Neuronal stem cell (in vitro differentiated cells): ENCODE data around the gene ELOVL6.

Experiments used
- DNase-seq: peaks from one replicate; pipeline ENCODE4 v3.0.0-alpha.2; 2013; ENCODE audit warnings: low spot score
- H2AFZ ChIP-seq: one replicate; pipeline ENCODE4 v1.6.1; 2013; ENCODE audit warnings: mild to moderate bottlenecking, low read length, inconsistent platforms
- H2AK5ac ChIP-seq: 2 replicates; pipeline ENCODE4 v1.6.1; 2013; ENCODE audit warnings: low read depth, mild to moderate bottlenecking, inconsistent platforms, low read length, moderate library complexity, mixed read lengths
- H2BK120ac ChIP-seq: 2 replicates; pipeline ENCODE4 v1.6.1; 2013; ENCODE audit warnings: low read depth, mild to moderate bottlenecking, inconsistent platforms, low read length, moderate library complexity, mixed read lengths
- H2BK12ac ChIP-seq: one replicate; pipeline ENCODE4 v1.6.1; 2013; ENCODE audit warnings: low read length, inconsistent platforms
- H2BK15ac ChIP-seq: 2 replicates; pipeline ENCODE4 v1.6.1; 2013; ENCODE audit warnings: mild to moderate bottlenecking, low read length, inconsistent platforms, mixed read lengths
- H2BK5ac ChIP-seq: one replicate; pipeline ENCODE4 v1.6.1; 2013; ENCODE audit warnings: inconsistent platforms, mild to moderate bottlenecking, low read length, moderate library complexity
- H3K14ac ChIP-seq: one replicate; pipeline ENCODE4 v1.6.1; 2013; ENCODE audit warnings: low read length, inconsistent platforms
- H3K18ac ChIP-seq: 2 replicates; pipeline ENCODE4 v1.6.1; 2013; ENCODE audit warnings: low read length, inconsistent platforms
- H3K23ac ChIP-seq: 2 replicates; pipeline ENCODE4 v1.6.1; 2013; ENCODE audit warnings: low read depth, mild to moderate bottlenecking, mixed read lengths, low read length, inconsistent platforms; ENCODE audit not compliant: poor library complexity
- H3K27ac ChIP-seq: replicated peaks from 3 replicates; pipeline ENCODE4 v1.5.1; 2013; ENCODE audit warnings: low read length, inconsistent platforms
- H3K27me3 ChIP-seq, 3 experiments: 2 replicates each; pipeline ENCODE4 v1.6.1; 2013; ENCODE audit warnings: low read length in 3 of 3, mild to moderate bottlenecking in 2 of 3, inconsistent platforms in 1 of 3, low read depth in 1 of 3, mixed read lengths in 1 of 3, moderate library complexity in 1 of 3; ENCODE audit not compliant: control insufficient read depth in 3 of 3, insufficient read depth in 3 of 3
- H3K36me3 ChIP-seq, 2 donors: replicated peaks in 1 of 2; 2 replicates each; pipeline ENCODE4 v1.6.1; 2013; ENCODE audit warnings: low read length in 2 of 2; ENCODE audit not compliant: control insufficient read depth in 2 of 2, insufficient read depth in 2 of 2
- H3K4ac ChIP-seq: 2 replicates; pipeline ENCODE4 v1.6.1; 2013; ENCODE audit warnings: inconsistent platforms, mild to moderate bottlenecking, low read length, moderate library complexity
- H3K4me1 ChIP-seq, 2 donors: 1 replicate in 1 of 2; 2 replicates in 1 of 2; pipeline ENCODE4 v1.6.1; 2013; ENCODE audit warnings: low read length in 2 of 2, low read depth in 1 of 2; ENCODE audit not compliant: control insufficient read depth in 2 of 2, insufficient read depth in 1 of 2
- H3K4me2 ChIP-seq: one replicate; pipeline ENCODE4 v1.6.1; 2013; ENCODE audit warnings: mild to moderate bottlenecking, low read length, inconsistent platforms; ENCODE audit not compliant: insufficient read depth, poor library complexity, severe bottlenecking
- H3K4me3 ChIP-seq, 2 donors: 2 replicates each; pipeline ENCODE4 v1.5.1; 2013; ENCODE audit warnings: low read length in 2 of 2, mild to moderate bottlenecking in 2 of 2, inconsistent platforms in 1 of 2, moderate library complexity in 1 of 2
- H3K79me1 ChIP-seq: one replicate; pipeline ENCODE4 v1.6.1; 2013; ENCODE audit warnings: low read depth, mild to moderate bottlenecking, inconsistent platforms, low read length, moderate library complexity
- H3K9ac ChIP-seq: one replicate; pipeline ENCODE4 v1.6.1; 2013; ENCODE audit warnings: mild to moderate bottlenecking, low read depth, low read length, inconsistent platforms; ENCODE audit not compliant: poor library complexity
- H3K9me3 ChIP-seq, 2 donors: replicated peaks in 1 of 2; 2 replicates each; pipeline versions ENCODE3 to v1.6.1; 2013; ENCODE audit warnings: low read length in 2 of 2, mild to moderate bottlenecking in 2 of 2, inconsistent platforms in 1 of 2, low read depth in 1 of 2, mixed read lengths in 1 of 2, moderate library complexity in 1 of 2; ENCODE audit not compliant: control insufficient read depth in 2 of 2, insufficient read depth in 1 of 2
- H4K8ac ChIP-seq: one replicate; pipeline ENCODE4 v1.6.1; 2013; ENCODE audit warnings: low read depth, mild to moderate bottlenecking, inconsistent platforms, low read length, moderate library complexity
- H4K91ac ChIP-seq: one replicate; pipeline ENCODE4 v1.6.1; 2013; ENCODE audit warnings: low read length, low read depth, mild to moderate bottlenecking, inconsistent platforms; ENCODE audit not compliant: poor library complexity
- WGBS, 2 donors: extraction: QIAGEN DNeasy Blood & Tissue Kit; methylation state at CpG; one replicate each; pipeline ENCODE4 v1.1.7; 2013; ENCODE audit warnings: missing lambda C conversion rate in 2 of 2, mixed read lengths in 1 of 2; ENCODE audit not compliant: insufficient read length in 2 of 2, insufficient replicate concordance in 1 of 2; ENCODE audit errors: extremely low coverage in 2 of 2; 5-methylcytosine and 5-hydroxymethylcytosine counted together

Gene ELOVL6

GRCh38 chr4:110075083-110075738, 123.2 kb downstream of the ELOVL6 start:
- Histone ChIP-seq H4K91ac (no peak overlapping the region), H3K14ac (no peak overlapping the region), H3K27me3 (no peaks in the 10 kb centered on the region), H3K23ac (no peak overlapping the region), H3K18ac (no peak overlapping the region), H2BK12ac (no peak overlapping the region), H3K79me1 (peaks cover 2% of the 10 kb centered on the region), H3K9ac (no peak overlapping the region), H2BK120ac (no peak overlapping the region), H3K4ac (no peak overlapping the region), H3K9me3 (no peaks in the 10 kb centered on the region), H2AFZ (no peak overlapping the region), H2BK15ac (no peak overlapping the region), H3K27ac (no peak overlapping the region), H3K4me1 (peaks cover 0 to 3% of the 10 kb centered on the region in 2 donors), H4K8ac (no peak overlapping the region), H2AK5ac (no peak overlapping the region), H3K4me3 (no peak overlapping the region), H2BK5ac (no peak overlapping the region), H3K36me3 (peaks cover 2 to 61% of the 10 kb centered on the region in 2 donors), H3K4me2 (no peak overlapping the region)
- no peak for DNase-seq

- Histone ChIP-seq H3K36me3 (peaks cover 2 to 67% of the 10 kb centered on the region in 2 donors), H3K27ac (no peak overlapping the region), H3K27me3 (no peaks in the 10 kb centered on the region), H2BK120ac (no peak overlapping the region), H2AK5ac (no peak overlapping the region), H3K4me3 (no peak overlapping the region), H3K79me1 (peaks cover 2% of the 10 kb centered on the region), H2AFZ (no peak overlapping the region), H2BK12ac (no peak overlapping the region), H3K9me3 (no peaks in the 10 kb centered on the region), H3K4me2 (no peak overlapping the region), H3K9ac (no peak overlapping the region), H3K18ac (no peak overlapping the region), H3K4ac (no peak overlapping the region), H4K8ac (no peak overlapping the region), H3K14ac (no peak overlapping the region), H2BK5ac (no peak overlapping the region), H3K23ac (no peak overlapping the region), H3K4me1 (peaks cover 0 to 3% of the 10 kb centered on the region in 2 donors), H2BK15ac (no peak overlapping the region), H4K91ac (no peak overlapping the region)
- no CpG with 5 or more reads among the region's 4 CpGs for WGBS, 2 donors
- no peak for DNase-seq
Measured at GRCh38 chr4:110074570-110074969, 123.8 kb downstream of the ELOVL6 start.

GRCh38 chr4:110073053-110073845, 125.2 kb downstream of the ELOVL6 start:
- Histone ChIP-seq H3K36me3 (peaks cover 2 to 70% of the 10 kb centered on the region in 2 donors), H3K9me3 (no peaks in the 10 kb centered on the region), H2BK5ac (no peak overlapping the region), H2BK15ac (no peak overlapping the region), H4K8ac (no peak overlapping the region), H4K91ac (no peak overlapping the region), H3K4me2 (no peak overlapping the region), H3K27me3 (no peaks in the 10 kb centered on the region), H3K4me3 (no peak overlapping the region), H2BK12ac (no peak overlapping the region), H3K27ac (no peak overlapping the region), H3K79me1 (peaks cover 2% of the 10 kb centered on the region), H3K18ac (no peak overlapping the region), H2AFZ (no peak overlapping the region), H2BK120ac (no peak overlapping the region), H2AK5ac (no peak overlapping the region), H3K23ac (no peak overlapping the region), H3K4me1 (peaks cover 0 to 3% of the 10 kb centered on the region in 2 donors), H3K14ac (no peak overlapping the region), H3K4ac (no peak overlapping the region), H3K9ac (no peak overlapping the region)
- WGBS, 2 donors: no CpG with 5 or more reads among the region's 10 CpGs
- DNase-seq: no peak

- Histone ChIP-seq H3K9ac (peak overlapping the region; percentile 22), H2BK5ac (no peak overlapping the region), H3K4me1 (peaks cover 0 to 3% of the 10 kb centered on the region in 2 donors), H2BK12ac (no peak overlapping the region), H2AFZ (no peak overlapping the region), H2BK15ac (no peak overlapping the region), H4K91ac (no peak overlapping the region), H3K9me3 (no peaks in the 10 kb centered on the region), H3K4me3 (no peak overlapping the region), H3K4ac (no peak overlapping the region), H3K36me3 (peaks cover 2 to 77% of the 10 kb centered on the region in 2 donors), H2BK120ac (no peak overlapping the region), H3K18ac (no peak overlapping the region), H3K79me1 (peaks cover 2% of the 10 kb centered on the region), H2AK5ac (no peak overlapping the region), H3K14ac (no peak overlapping the region), H3K4me2 (no peak overlapping the region), H3K27ac (no peak overlapping the region), H4K8ac (no peak overlapping the region), H3K23ac (no peak overlapping the region), H3K27me3 (no peaks in the 10 kb centered on the region)
- no CpG with 5 or more reads among the region's 6 CpGs for WGBS, 2 donors
- no peak for DNase-seq
Measured at GRCh38 chr4:110071466-110071865, 126.9 kb downstream of the ELOVL6 start.
